GM12873 (cell line): ENCODE measurements around the gene HS6ST2.

Source experiments
- CTCF ChIP-seq: IDR thresholded peaks from 2 replicates; pipeline ENCODE4 v1.5.1; 2012; ENCODE audit warnings: low read depth, mild to moderate bottlenecking, moderate library complexity, low read length, control low read depth; ENCODE audit not compliant: insufficient read depth; ENCODE audit errors: missing control alignments

HS6ST2 gene

GRCh38 chrX:132807411-132808030, 150.9 kb downstream of the HS6ST2 start:
- TF ChIP-seq CTCF = no peak

- TF ChIP-seq CTCF = no peak
Observed at GRCh38 chrX:132802033-132802432, 156.4 kb downstream of the HS6ST2 start.

- no peak for TF ChIP-seq CTCF
Observed at GRCh38 chrX:132795181-132795580, 163.2 kb downstream of the HS6ST2 start.

- no peak for TF ChIP-seq CTCF
Observed at GRCh38 chrX:132791714-132792113, 166.7 kb downstream of the HS6ST2 start.

- TF ChIP-seq CTCF = no peak
Observed at GRCh38 chrX:132790329-132790728, 168.1 kb downstream of the HS6ST2 start.

- TF ChIP-seq CTCF = no peak
Observed at GRCh38 chrX:132786217-132786616, 172.2 kb downstream of the HS6ST2 start.

GRCh38 chrX:132778917-132779316, 179.5 kb downstream of the HS6ST2 start:
- TF ChIP-seq CTCF = no peak
